GM21528 (cell line): ENCODE data around the gene HOXC10.

ENCODE experiments used
- ATAC-seq: cut with Tn5 transposase; IDR thresholded peaks from one replicate; pipeline ENCODE4 v1.9.1; 2021; ENCODE audit warnings: mild to moderate bottlenecking, moderate library complexity; ENCODE audit not compliant: unreplicated experiment, low FRiP score

Gene HOXC10

DNA sequence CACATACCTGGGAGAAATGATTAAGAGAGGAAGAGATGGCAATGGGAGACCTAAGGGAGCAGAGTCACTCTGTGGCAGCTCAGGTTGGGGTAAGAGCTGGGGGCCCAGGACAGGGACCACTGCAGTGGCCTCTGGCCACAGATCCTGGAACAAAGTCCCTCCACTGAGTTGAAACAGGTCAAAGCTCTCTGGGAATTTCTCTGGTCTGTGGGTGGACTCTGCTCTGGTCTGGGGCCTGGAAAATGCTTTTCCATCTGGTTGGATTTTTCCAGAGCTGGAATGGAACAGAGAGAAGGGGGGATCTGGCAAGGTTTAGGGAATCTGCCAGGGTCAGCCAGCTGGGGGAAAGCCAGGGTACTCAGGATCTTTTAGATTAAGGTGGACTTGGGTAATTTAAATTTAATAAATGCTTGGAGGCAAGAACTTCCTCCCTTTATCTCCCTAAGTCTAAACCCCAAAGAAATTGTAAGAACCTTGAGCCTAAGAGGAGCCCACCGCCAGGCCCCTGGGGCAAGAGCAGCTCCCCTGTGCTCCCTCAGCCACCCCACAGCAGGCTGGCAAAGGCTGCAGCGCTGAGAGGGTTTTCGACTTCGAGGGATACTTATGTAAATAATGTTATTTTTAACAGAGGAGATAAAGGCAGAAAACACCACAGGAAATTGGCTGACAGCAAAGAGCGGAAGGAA lies 3.7 kb downstream of the HOXC10 start:
- no peak for ATAC-seq

DNA sequence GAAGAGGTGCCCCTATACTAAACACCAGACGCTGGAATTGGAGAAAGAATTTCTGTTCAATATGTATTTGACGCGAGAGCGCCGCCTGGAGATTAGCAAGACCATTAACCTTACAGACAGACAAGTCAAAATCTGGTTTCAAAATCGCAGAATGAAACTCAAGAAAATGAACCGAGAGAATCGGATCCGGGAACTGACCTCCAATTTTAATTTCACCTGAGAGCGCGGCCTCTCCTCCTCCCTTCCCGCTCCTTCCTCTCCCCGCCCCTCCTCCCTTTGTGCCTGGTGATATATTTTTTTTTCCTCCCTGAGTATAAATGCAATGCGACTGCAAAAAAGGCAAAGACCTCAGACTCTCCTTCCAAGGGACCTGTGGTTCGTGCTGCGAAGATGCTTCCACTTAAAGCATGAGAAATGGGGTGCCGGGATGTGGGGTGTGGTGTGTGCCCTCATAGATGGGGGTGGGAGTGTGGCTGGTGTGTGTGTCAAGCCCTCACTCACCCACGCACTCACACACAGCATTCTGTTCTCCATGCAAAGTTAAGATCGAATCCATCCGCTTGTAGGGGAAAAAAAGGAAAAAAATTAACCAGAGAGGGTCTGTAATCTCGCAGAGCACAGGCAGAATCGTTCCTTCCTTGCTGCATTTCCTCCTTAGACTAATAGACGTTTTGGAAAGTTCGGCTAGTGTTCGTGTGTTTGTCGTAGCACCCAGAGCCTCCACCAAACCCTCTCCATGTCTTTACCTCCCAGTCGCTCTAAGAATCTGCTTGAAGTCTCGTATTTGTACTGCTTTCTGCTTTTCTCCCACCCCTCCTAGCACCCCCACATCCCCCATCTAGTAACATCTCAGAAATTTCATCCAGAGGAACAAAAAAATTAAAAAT lies 4.5 kb downstream of the HOXC10 start:
- no peak for ATAC-seq

DNA sequence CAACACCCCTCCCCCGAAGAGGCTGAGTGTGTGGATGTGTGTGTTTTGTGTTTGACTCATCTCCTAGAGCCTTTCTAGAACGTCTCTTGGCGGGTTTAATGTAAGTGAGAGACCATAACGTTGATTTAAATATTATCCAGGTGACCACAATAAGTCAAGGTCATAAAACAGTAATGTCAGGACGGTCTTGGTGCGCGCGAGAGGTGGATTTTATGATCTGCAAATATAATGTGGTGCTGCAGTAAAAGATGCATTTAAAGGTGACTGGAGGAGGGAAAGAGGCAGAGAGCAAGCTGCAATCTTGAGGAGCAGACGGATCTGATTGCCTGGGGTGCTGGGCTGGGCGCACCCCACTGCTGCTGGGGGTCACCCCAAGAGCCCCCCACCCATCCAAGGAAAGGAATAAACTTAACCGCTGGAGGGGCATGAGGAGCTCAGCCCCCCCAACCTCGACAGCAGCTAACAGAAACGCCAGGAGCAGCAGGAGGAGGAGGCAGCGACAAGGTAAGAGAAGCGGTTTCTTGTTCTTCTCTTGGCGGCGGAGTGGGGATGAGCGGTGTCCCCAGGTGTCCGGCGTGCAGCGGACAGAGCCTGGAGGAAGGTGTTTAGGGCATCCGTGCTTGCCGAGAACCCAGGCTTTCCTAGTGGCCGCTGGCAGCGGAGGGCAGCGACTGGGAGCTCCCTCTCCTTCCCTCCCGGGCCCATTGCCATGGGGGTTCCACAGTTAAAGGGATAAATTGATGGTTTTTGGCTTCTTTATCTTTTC lies 5.5 kb downstream of the HOXC10 start:
- no peak for ATAC-seq

DNA sequence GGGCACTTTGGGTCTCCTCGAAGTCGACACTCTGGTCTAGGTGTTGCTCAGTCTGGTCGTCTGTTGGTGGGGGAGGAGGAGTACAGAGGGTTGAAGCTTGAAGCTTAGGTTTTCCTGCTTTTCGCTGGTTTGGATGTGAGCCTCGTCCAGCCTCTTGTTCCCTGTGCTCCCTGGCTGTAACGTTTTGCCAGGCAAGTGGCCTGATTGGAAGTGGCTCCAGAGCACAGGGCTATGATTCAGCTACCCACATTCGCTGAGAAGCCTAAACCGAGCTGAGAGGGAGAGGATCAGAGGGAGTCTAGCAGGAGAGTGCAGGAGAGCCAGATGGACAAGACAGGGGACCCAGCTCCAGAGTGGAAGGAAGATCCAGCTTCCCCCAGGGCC lies 6.1 kb downstream of the HOXC10 start:
- ATAC-seq: no peak

DNA sequence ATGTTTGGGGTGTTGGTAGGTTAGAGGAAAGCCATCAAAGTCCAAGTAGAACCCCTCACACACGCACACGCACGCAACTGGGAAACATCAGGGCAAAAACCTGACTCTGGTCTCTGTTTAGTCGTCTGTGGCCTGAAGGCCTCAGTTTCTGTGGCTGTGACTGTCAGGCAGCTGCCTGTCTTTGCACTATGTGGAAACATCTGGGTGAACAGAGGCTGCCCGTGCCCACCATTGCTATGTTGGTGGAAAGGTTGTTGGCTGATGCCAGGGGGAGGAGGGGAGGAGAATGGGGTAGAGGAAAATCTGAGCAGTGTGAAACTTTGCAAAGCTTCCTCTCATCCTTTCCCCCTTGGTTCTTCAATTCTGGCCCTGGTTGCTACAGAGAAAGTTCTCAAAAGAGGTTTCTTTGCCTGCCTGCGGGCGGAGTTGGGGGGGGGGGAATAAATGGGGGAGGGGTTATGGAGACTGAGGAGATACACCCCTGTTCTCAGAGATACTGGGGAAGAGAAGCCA lies 7.5 kb downstream of the HOXC10 start:
- ATAC-seq: no peak

DNA sequence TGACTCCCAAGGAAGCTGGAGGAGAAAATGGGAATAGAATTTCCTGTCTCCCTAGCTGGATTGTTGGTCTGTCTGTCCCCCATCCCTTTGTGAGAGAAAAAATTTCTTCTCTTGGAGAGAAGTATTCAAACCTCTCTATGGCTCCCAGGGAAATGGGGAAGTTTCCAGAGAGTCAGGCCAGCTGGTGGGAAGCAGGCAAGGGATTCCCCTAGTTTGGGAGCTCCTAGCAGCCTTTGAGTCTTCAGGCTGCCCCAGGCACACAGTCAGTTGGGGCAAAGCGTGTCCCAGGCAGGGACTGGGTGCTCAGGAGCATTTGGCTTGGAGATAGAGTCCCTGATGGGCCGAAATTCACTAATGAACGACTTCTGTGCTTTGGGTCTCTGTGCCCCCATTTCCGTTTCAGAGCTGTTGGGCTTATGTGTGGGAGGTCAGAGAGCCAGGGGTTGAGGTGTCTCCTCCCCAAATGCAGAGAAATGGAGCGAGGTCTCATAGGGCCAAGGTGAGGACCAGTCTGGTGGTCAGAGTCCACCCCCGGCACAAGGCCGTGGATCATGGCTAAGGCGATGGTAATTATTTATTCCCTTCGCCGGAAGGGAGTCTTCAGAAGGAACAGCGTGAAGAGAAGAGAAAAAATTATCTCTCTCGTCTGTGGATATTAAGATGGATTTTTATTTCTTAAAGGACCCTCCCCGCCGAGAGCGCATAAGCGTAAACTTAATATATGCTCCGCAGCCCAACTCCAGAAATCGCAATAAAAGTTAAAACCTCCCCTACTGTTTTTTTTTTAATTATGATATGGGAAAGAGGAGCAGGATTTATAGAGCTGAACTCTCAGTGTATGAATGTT lies 8.4 kb downstream of the HOXC10 start:
- ATAC-seq: no peak

DNA sequence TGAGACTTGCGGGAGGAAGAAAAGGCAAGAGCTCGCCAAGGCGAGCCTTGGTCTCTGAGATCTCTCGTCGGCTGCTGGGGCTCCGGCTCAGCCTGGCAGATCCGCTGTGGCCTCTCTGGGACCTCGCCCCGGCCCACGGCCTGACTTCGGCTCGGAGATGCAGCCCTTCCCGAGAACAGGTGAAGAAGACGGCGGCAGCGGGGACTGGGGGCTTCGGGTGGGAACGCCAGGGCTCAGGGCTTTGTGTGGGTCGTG lies 9.0 kb downstream of the HOXC10 start:
- no peak for ATAC-seq

DNA sequence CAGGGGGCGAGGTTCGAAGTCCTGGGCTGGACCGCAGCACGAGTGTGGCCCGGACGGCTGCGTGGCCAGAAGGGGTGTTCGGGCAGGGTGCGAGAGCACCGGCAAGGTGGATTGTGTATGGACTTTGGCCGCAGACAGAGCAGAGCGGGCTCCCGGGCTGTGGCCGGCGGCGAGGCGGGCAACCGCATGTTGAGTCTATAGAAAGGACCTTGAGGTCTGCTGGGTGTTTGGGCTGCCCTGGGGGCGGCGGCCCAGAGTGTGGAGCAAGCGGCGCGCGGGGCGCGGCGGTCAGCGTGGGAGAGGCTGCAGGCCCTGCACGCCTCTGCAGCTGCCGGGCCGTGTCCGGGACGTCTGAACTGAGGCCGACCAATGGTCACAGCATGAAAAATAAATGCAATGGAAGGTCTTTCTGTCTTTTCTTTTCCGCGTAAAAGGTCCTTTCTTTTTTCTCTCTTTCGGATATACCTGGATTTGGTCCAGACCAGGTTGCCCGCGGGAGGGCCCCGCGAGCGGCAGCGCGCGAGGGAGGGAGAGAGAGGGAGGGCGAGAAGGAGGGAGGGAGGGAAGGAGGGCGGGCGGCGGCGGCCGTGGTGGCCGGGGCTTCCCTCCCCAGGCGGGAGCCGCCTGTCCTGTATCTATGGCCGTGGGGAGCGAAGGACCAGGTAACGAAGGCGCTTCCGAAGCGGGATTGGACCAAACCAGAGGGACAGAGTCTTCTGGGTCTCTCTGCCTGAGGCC lies 9.5 kb downstream of the HOXC10 start:
- ATAC-seq: no peak

DNA sequence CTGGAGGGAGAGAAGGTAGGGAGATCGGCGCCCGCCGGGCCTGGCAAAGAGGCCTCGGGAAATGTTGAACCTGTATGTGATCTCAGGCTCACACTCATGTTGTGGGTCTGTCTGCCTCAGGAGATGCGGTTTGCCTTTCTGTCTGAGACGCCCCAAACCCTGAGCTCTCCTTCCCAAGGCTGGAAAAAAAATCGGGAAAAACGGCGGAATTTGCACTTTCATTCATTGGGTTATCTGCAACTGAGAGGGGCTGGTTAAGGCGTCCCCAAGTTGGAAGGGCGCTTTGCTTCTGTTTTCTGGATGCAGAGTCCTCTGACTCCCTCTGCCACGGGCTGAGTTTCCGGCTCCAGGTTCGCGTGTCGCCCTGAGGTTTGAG lies 10.0 kb downstream of the HOXC10 start:
- no peak for ATAC-seq

DNA sequence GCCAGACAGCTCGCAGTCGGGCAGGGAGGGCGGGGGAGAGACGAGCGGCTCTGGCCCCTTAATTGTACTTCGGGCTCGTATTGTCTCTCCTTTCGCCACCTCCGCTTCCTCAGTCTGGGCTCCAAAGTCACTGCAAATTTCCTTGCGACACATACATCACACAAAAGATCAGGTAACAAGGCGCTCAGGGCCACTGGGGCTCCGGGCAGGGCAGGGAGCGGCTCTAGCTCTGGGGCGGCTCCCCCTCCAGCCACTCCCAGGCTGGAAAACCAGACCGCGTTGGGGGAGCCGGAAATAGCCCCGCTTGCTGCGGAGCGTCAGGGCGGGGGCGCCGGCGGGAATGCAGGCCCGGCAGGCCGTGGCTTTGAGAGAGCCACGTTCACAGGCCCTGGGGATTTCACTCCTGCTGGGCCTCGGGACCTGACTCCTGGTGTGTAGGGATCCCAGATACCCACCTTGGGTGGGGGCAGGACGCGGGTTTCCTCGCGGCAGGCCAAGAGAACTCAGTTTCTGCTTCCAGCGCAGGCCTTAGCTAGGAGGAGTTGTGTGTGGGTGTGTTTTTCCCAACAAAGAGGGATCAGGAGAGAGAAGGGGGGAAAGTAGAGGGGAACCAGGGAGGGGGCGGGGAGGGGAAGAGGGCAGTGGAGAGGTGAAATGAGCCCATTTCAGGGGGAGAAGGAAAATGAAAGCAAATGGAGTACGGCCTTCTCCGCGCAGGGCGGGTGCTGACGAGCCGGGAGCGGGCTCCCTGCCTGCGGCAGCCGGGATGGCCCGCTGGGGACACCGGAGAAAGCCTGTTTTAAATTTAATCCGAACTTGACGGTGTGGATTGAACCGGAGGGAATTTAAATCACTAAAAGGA lies 10.7 kb downstream of the HOXC10 start:
- ATAC-seq: no peak

DNA sequence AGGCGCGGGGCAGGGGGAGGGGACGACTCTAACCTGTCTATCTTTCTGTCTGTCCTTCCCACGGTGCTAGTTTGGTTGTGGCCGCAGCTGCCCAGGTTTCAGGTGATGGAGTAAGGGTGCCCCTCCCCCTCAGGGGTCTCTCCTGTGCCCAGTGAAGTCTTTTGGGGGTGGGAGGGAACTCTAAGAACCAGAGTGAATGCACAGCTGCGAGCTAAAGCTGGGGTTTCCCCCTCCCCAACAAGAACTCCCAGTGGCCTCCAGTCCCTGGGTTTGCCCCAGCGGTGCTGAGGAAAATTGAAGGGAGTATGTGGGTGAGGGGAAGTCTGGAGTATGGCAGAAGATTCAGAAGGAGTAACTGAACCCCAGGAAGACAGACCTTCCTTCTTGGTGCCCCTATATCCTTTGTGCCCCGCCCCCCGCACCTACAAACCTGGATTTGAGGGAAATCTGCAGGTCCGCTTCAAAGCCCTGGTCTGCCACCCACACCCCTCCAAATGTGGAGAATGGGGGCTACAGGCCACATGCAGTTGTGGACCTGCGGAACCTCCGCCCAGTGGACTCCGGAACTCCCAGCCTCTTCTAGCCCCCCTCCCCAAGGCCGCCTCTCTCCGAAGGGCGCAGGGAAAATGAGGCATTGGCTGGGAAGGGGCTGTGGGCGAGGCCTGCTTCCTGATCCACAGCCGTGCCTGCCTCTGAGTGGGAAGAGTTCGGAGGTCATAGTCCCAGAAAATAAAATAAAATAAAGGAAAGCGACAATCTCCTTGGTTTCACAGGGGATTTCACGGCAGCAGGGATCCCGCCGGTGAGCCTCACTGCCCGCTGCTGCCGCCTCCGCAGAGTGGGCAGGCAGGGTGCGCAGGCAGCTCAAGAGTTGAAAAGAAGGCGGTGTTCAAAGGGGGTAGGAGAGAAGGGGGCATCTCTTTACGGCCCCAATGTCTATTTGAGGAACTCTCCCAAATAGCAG lies 11.6 kb downstream of the HOXC10 start:
- ATAC-seq: no peak

DNA sequence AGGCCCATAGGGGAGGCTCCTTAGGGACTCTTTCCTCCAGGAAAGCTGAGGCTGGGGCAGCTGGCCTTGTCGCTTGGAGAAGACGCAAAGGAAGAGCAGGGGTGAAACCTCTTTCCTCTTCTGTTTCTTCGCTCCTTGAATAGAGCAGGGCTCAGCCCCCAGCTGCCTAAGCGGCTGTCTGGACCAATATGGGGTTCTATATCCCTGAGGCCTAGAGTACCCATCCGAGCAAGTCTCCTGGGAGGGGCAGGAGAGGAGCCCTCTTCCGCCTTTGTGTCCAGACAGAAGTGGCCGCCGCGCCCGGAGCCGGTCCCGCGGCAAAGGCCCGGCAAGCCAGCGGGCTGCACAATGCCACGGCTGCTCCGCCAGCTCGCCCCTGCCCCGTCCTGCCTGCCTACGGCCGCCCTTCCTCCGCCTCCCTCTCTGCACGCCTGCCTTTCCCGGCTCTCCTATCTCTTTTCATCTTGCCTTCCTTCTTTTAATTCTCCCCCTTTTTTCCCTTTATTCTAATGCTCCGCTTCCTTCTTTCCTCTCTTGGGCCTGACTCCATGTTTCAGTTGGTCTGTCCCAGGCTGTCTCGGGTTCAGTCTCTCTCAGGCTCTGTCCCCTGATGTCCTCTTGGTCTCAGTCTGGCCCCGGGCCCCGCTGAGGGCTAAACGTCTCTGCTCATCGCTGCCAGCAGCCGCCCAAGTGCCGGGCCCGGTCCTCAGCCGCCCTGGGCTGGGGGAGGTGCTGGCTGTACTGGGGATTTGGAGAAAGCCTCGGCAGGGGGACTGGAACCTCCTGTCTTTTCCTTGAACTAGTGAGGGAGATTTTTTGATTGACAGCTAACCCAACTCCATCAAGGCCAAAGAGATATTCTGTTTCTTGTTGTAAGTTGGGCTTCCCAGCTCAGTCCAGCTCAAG lies 12.5 kb downstream of the HOXC10 start:
- no peak for ATAC-seq

DNA sequence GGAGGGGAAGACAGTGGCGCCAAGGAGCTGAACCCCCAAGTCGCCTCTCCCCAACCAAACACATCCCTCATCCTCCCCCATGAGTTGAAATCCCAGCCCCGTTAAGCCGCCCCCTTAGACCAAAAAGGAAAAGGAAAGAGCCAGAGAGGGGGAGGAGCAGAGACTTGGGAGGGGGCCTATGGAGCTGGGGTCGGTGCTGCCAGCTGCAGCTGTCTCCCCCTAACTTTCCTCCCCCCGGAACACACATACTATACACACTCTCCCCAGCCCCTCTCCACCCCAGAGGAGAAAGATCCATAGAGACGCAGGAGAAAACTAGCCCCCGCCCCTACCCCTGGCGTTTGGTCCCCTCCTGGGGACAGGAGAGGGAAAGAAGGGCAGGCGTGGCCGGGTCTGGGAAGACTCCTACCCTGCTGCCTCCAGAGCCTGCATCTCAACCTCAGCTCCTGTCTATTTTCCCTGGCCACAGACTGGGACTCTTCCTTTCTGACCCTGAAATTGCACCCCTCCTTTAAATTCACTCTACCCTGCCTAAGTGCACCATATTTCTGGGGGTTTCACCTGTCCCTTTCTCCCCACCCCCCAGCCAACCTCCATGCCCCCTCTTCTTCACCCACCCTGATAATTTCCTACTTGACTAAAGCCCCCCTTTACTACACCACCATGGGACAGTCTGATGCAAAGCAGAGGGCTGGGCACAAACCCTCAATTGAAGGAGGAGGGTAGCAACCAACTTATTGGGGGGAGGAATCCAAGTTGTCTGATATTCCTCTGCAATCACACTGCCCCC lies 13.4 kb downstream of the HOXC10 start:
- no peak for ATAC-seq

DNA sequence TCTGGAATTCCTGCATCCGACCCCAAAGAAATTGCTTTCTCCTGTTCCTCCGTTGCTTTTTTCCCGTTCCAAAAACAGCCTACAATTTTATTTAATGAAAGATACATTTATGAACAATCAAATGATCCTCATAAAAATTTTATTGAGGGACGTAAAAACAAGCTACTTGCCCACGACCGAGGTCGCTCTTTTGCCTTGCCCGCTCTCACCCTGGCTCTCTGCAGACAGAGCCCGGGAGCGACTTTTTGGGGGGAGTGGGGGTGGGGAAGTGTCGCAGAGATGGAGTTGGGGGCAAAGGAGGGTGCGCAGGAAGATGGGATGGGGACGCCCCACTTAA lies 13.9 kb downstream of the HOXC10 start:
- no peak for ATAC-seq

DNA sequence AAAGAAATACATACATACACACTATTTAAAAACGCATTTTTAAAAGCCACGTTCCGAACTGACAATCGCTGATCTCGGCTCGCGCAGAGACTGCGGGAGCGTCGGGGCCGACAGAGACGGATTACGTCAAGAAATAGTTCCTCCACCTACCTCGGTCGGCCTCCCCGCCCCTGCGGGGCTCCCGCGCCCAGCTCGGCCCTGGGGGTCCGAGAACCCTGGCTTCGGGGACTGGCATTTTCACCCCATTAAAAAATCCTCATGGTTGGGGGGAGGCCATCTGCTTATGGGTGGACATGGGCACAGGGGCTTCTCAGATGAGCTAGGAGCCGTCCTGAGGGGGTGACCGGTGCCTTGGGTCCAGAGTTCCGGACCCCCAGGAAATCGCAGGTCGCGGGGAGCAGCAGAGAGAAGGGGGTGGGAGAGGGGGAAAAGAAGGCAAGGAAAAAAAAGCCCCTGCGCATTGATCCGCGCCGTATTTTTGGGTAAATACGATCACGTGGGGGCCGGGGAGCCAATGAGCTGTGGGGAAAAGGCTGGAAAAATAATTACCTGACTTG lies 14.7 kb downstream of the HOXC10 start:
- no peak for ATAC-seq
